Measurements from ENCODE around the gene KCNK1.

Gene KCNK1

DNA sequence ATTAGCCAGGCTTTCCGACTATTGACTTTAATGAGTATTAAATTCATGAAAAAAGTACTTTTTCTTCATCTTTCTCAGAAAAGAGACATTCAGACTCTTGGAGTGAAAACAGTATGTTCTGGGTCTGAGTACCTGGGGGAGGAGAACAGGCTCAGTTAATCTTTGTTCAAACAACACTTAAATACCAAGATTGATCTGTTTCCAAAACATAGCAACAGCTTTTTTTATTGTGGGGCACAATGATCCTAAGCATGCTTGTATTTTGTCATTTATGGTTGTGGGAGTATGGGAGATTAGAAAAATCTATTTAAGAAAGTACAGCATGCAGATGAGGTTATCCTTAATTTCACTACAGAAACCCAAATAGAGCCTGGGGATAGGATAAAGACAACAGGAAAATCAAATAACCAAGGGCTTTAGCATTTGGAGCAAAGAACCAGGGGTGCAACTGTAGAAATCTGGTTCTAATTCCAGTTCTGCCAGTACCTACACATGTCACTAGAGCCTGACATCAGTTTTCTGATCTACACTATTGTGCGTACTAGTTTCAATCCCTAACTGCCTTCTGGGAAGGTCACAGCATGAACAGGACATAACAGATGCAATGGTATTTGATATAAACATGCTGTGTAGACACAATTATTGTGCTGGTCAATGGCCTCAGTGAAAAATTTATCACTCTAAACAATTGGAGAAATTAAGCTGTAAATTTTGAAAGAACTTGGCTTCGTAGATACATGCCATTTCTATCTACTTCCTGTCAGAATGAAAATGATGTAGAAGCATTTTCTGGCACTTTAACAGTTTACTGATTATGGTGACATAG, 91.2 kb downstream of the KCNK1 start:
- no peak for DNase-seq (ENCODE audit: low read depth)

DNA sequence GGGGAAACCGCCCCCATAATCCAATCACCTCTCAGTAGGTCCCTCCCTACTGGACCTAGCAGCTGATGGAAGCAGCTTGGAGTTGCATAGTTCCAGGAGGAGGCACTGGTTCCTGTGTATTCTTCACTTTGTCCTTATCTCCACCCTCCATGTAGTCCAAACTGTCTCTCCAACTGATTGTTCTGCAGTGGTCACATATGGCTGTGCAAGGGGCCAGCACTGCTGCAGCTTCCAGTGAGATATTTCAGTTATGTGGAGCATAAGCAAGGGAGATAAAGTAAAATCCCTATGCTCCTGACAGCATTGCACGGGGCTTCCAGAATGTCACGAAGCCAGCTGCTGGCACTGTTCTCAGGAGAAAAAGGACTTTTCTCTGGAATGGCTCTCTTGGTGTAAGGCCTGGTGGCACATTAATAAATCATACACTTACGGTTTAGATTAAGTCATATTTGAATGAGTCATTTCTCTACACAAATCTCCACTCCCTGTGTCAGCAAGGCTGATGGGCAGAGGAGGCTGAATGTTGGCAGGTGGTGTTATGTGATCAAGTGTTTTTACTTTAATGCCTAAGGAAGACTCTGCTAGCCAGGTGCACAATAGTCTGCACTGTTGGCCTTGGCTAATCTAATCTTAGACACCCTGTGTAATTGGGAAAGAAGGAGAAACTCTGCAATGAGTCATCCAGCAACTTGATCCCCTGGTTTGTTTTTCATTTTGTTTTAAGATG, 93.4 kb downstream of the KCNK1 start:
- no peak for DNase-seq (ENCODE audit: low read depth)

DNA sequence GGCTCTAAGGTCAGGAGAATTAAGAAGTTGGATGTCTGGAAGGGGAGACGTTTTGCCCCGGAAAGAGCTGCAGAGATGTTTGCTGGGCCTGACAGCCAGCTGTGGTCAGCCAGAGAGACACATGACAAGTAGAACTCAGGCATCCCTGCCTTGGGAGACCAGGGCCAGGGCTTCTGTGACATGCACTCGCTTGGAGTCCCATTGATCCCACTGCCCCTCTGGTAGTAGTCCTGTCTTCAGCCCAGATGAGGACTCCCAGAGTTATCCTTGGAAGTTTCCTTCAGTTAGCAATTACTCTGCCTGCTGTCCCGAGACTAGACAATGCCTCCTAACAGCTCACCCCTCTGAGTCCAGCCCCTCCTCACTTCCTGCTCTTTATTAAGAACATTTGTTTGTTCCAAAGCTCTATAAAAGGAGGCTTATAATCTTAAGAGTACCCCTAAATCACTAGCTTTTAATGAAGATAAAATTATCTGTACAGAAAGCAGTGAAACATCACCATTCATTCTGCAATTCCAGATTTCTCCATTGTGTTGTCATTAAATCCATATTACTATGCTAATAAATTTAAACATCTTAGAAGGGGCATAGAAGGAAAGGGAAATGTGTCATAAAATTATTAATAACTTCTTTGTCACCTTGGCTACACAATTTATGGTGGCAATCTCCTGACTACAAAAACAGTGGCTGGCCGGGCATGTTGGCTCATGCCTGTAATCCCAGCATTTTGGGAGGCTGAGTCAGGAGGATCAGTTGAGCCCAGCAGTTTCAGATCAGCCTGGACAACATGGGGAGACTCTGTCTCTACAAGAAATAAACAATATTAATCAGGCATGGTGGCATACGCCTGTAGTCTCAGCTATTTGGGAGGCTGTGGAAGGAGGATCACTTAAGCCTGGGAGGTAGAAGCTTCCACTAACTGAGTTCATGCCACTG, 94.2 kb downstream of the KCNK1 start:
- DNase-seq (ENCODE audit: low read depth): no peak

- DNase-seq (ENCODE audit: low read depth): no peak
Measured at GRCh38 chr1:233710031-233710430, 96.1 kb downstream of the KCNK1 start.

DNA sequence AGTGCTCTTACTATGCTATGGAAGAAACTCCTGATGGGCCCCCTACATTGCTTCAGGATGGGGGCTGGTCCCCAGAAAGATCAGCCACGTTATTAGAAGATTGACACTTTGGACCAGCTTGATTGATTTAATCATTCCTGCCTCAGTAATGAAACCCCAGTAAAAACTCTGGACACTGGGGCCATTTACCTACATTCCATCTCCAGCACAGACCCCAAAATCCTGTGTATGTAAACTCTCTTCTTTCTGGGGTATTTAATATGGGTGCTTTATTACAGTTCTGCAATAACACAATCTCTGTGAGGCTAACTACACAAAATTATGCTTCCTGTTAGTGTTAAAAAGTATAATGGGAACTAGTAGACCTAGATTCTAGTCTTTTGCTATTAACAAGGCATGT, 96.6 kb downstream of the KCNK1 start:
- no peak for DNase-seq (ENCODE audit: low read depth)

- DNase-seq (ENCODE audit: low read depth): no peak
Measured at GRCh38 chr1:233714631-233715217, 100.8 kb downstream of the KCNK1 start.

DNA sequence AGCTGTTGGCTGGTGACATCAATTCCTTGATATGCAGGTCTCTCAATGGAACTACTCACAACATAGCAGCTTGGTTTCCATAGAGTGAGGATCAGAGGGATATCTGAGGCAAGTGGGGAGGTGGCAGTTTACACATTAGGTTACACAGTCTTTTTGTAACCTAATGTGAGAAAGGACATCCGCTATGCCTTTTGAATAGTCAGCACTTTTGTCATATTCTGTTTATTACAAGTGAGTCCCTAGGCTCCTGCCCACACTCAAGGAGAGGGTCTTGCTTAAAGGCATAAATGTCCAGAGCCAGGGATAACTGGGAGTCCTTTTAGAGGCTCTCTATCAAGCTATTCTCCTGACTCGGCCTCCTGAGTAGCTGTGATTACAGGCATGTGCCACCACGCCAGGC, 104.2 kb downstream of the KCNK1 start:
- DNase-seq (ENCODE audit: low read depth): no peak

DNA sequence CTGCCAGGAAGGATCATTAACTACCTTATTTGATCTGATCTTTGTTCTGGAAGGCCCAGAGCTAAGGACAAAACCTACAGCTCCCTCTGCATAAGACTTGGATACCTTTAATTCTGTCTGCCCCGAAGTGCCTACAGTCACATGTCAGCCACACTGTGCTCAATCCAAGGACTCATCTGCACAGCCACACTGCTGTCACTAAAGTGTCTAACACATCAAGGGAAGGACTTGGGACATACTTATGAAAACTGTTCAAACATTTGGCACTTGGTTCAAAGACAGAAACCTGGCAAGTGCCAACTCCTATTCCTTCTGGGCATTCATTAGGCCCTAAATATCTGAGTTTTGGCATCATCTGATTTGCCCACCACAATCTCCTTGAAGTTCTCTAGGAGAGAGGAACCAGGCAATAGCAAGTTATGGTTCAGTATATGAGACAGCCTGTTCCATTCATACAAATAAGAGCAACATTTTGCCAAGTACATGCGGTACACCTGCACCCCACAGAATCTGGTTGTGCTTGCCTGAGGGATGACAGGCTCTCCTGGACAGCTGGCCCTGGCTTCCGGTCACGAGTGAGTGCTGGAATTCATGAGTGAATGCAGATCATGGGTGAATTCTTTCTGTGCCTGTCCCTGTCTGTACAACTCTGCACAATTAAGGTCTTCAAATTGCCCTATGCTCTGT, 105.9 kb downstream of the KCNK1 start:
- DNase-seq (ENCODE audit: low read depth): no peak

DNA sequence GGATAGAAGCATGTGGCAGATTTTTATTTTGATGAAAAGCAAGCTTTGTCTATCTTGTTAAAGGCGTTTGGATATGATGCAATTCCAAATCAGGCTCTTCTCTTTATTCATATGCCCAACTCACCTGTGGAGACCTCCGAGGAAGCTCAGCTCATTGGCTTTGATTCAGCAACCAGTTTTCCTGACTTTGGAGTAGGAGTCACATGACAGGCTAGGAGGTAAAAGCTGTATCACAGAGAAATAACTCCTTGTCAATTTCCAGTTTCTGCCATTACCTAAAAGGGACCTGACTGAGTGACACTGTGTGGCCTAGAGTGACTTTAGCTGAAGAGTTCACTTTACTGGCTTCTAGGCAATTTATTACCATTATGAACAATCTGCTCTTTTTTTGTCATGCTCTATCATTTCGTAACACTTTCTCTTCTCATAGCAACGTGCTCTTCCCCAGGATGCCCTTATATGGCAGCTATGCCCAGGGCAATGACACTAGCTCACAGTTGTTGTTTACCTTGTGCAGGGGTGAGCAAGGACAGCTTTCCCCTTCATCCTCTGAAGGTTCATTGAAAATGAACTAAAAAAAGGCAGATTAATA, 107.2 kb downstream of the KCNK1 start:
- no peak for DNase-seq (ENCODE audit: low read depth)
